NCI-H1436 treated with DMSO at 0.1 percent for 48 hours (cell line): ENCODE data around the gene HFE.
"Not testable (repeated sequence)": the region's sequence is repeated elsewhere in the genome, so short reads cannot be mapped to it uniquely, and the experiment has no call there.

Experiments used
- DNase-seq: peaks from one replicate; lab custom pipeline; 2025; lab: John Stamatoyannopoulos, UW

HFE gene, protein sequence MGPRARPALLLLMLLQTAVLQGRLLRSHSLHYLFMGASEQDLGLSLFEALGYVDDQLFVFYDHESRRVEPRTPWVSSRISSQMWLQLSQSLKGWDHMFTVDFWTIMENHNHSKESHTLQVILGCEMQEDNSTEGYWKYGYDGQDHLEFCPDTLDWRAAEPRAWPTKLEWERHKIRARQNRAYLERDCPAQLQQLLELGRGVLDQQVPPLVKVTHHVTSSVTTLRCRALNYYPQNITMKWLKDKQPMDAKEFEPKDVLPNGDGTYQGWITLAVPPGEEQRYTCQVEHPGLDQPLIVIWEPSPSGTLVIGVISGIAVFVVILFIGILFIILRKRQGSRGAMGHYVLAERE

DNA sequence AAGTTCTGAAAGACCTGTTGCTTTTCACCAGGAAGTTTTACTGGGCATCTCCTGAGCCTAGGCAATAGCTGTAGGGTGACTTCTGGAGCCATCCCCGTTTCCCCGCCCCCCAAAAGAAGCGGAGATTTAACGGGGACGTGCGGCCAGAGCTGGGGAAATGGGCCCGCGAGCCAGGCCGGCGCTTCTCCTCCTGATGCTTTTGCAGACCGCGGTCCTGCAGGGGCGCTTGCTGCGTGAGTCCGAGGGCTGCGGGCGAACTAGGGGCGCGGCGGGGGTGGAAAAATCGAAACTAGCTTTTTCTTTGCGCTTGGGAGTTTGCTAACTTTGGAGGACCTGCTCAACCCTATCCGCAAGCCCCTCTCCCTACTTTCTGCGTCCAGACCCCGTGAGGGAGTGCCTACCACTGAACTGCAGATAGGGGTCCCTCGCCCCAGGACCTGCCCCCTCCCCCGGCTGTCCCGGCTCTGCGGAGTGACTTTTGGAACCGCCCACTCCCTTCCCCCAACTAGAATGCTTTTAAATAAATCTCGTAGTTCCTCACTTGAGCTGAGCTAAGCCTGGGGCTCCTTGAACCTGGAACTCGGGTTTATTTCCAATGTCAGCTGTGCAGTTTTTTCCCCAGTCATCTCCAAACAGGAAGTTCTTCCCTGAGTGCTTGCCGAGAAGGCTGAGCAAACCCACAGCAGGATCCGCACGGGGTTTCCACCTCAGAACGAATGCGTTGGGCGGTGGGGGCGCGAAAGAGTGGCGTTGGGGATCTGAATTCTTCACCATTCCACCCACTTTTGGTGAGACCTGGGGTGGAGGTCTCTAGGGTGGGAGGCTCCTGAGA lies at the start of gene HFE:
Gene HFE, plus strand, starts transcription at position 146 of the 832 bp plus-strand sequence. Its CDS starts 12 bp downstream, at position 158.
- DNase-seq = no peak

DNA sequence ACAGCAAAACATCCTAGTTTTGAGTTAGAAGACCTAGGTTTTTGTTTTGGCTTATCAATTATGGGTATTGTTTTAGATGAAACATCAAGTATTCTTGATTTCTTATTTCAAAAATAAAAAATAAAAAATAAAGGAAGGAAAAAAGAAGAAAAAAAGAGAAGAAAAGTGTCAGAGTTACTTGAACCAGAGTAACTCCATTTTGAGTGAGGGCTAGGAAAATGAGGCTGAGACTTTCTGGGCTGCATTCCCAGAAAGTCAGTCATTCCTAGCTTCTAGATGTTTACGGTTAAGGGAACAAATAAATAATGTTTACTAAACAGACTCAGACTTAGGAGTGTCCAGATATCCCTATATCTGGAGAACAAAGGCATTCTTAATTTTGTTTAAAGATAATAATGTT lies 45.3 kb upstream of the HFE start:
- DNase-seq = no peak

GRCh38 chr6:26043384-26044139 lies 43.7 kb upstream of the HFE start:
- peak; percentile 97 for DNase-seq

- no peak for DNase-seq
These were observed 42.8 kb upstream of the HFE start for GRCh38 chr6:26044140-26045064.

GRCh38 chr6:26045065-26045927 lies 41.9 kb upstream of the HFE start:
- DNase-seq = peak; percentile 92

DNA sequence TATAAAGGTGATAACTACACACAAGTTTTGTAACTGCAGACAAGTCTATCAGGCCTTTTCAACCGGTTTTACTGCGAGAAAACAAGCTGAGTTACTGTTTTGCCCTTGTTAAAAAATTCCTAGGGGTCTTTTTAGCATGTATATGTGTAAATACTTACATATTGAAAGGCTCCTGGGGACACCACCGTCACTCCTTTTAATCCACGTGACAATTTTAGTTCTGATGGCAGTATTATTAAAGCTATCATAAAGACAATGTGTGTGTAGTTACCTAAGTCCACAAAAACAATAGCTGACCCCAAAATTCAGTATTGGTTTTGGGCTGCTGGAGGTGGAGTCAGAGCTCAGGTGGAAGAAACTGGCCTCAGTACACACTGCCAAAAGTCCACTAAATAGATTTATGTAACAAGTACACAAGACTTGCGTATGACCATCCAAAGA lies 41.3 kb upstream of the HFE start:
- no peak for DNase-seq

DNA sequence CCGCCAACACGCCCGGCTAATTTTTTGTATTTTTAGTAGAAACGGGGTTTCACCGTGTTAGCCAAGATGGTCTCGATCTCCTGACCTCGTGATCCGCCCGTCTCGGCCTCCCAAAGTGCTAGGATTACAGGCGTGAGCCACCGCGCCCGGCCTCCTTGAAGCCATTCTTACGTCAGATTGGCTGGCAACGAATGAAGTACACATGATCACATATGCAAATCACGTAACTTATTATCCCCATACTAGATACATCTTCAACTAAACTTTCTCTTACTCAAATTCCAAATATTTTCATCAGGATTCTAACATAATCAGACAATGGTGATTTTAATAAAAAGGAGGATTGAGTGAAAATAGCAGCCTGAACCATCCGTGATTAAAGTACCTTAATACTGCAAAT lies 39.9 kb upstream of the HFE start:
- DNase-seq = not testable (repeated sequence)

GRCh38 chr6:26048590-26048989 lies 38.6 kb upstream of the HFE start:
- no peak for DNase-seq

DNA sequence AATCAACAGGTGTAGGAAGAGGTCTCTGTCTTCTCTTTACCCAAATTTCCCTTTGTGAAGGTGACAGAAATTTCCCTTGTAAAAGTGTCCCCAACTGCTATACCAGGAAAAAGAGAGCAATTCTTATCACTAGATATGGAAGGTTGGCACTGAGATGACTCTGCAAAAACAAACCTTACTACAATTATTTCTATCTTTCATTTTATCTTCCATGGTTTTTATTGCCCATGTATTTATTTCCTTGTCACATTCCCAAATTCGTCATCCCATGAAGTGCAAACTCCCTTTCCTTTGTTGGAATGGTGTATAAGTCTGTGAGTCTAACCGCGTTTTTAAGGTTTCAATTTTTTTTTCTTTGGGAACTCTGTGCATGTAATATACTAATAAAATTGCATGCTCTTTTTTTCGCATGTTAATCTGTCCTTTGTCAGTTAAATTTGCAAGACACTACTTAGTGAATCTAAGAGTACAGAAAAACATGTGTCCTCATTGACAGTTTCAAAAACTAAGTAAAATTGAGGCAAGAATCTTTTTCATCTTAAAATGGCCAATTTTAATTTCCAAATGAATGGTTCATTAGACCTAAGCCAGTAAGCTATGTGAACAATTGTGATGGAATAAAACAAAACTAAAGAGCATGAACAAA lies 35.4 kb upstream of the HFE start:
- no peak for DNase-seq

GRCh38 chr6:26052762-26053250 lies 34.4 kb upstream of the HFE start:
- DNase-seq = not testable (repeated sequence)

- no peak for DNase-seq
These were observed 33.0 kb upstream of the HFE start for GRCh38 chr6:26053992-26054780.

DNA sequence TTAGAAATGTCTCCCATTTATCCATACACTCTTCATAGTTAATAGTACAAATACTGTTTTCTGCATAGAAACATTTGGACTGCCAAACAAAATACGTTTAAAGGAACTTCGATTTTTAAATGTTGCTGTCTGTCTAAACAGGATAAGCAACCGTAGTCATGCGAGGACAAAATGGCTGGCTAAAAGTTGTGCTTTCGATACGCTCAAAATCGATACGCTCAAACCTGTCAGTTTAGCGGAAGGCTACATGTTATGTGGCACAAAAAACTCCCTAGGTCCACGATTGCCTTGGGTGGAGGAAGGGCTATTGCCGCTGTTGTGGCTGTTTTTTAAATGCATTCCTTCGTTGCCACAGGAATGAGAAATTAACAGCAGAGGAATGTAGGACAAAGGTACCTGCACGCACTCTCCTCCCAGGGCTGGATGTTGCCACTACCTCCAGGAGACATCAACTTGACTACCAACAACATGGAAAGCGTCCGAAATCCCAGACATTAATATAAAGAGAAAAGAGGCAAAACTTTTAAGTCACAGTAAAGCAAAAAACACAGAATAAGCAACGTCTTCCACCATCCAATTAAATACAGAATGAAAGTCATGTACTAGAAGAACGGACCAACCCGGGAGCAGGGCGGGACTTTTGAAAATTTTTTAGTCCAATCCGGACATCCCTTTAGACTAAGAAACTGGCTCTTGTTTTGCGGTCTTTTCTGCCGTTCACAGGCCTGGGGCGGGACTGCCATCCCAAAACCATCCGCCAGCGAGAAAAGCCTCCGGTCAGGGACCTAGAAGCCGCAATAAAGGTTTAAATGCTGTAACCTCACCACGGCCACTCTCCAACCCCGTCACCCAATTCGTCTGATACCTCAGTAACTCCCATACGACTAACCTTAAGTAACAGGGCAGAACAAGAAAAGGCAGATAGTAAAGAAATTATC lies 32.2 kb upstream of the HFE start:
- no peak for DNase-seq

GRCh38 chr6:26055719-26056582 lies 31.3 kb upstream of the HFE start:
- no peak for DNase-seq

DNA sequence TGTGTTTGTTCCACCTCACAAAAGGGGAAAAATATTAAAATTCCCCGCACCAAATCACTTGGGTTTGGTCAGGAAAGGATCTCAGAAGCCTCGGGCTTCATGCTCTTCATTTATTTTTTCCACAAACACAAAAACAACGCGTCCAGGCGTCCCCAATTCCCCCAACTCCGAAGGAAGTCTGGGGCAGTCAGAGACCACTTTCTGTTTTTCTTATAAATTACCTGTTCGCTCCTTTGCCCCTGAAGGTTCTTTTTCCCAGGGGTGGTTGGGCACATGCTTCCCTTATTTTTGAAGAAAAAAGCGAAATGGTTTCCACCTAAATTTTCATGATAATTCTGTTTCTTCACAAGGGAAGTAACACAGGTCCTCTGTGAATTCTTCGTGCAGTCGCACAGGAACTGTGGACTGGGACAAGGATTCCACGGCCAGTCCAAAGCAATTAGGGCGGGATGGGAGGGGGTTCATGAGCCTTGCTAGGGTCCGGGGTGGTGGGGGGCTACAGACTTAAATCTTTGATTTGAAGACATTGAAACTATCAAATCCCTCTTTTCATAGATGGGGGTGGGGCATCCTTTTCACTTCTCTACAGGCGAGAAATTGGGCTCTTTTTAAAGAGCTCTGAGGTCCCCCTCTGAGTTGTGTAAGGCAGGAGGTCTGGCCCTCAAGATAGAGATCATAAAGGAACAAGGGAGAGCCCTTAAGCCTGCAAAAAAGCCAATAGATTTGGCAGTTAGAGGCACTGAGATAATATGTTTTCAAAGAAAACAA lies 30.5 kb upstream of the HFE start:
- no peak for DNase-seq

- DNase-seq = no peak
These were observed 29.3 kb upstream of the HFE start for GRCh38 chr6:26057899-26058298.

GRCh38 chr6:26058477-26059033 lies 28.7 kb upstream of the HFE start:
- DNase-seq = not testable (repeated sequence)
